Measurements from ENCODE around the gene KLHL3. TPM values are rescaled to one million over a fixed set of nuclear protein-coding genes. Genes with fewer than 3 reads are reported as not detected.

The KLHL3 gene
- total RNA-seq, 1 experiment from 2014 or later, result 15.7 TPM

DNA sequence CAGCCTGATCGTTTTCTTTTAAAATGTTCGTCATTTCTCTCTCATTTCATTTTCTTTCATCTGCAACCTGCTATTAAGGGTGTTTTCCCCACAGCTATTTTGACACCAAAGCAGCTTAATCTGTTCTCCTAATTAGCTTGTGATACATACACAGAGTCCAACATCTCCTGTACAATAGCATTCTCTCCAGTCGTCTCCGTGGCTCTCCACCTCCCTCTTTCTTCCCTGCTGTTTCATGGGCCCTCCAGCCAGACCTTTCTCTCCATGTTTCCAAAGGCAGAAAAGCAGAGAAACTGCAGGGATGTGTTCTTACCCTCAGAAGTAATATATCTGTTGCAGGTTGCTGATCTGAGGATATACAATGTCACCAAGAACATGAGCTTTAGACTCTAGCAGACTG, 148.0 kb downstream of the KLHL3 start:
- DNase-seq (ENCODE audit: low spot score) (no peak), ATAC-seq (no peak)
- CTCF ChIA-PET, result interaction anchor here (0.8 kb wide), 1 partner anchor 17 kb away, joined by 3 read pairs; no protein-coding TSS in a partner anchor
- no peak overlapping the region for H3K4me3 Mint-ChIP-seq
- TF ChIP-seq, protein P1, sequence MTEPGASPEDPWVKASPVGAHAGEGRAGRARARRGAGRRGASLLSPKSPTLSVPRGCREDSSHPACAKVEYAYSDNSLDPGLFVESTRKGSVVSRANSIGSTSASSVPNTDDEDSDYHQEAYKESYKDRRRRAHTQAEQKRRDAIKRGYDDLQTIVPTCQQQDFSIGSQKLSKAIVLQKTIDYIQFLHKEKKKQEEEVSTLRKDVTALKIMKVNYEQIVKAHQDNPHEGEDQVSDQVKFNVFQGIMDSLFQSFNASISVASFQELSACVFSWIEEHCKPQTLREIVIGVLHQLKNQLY (CRISPR knock-in tag; IDR thresholded peaks at IDR 0.05), result no peak
- TF ChIP-seq SP1 (CRISPR knock-in tag; conservative IDR thresholded peaks at IDR 0.05) (no peak), NR3C1 (CRISPR knock-in tag; conservative IDR thresholded peaks at IDR 0.05; ENCODE audit: low read depth) (no peak), NR2C2 (CRISPR knock-in tag; IDR thresholded peaks at IDR 0.05) (no peak), ELF4 (CRISPR knock-in tag; IDR thresholded peaks at IDR 0.05; ENCODE audit: low read depth) (no peak), HMGA2 (CRISPR knock-in tag; IDR thresholded peaks at IDR 0.05) (no peak), ZNF121 (CRISPR knock-in tag; IDR thresholded peaks at IDR 0.05) (no peak), RELA (CRISPR knock-in tag; IDR thresholded peaks at IDR 0.05; ENCODE audit: borderline replicate concordance) (no peak), ETV6 (CRISPR knock-in tag; IDR thresholded peaks at IDR 0.05) (no peak), NFATC4 (CRISPR knock-in tag; IDR thresholded peaks at IDR 0.05) (no peak), FOXP1 (CRISPR knock-in tag; IDR thresholded peaks at IDR 0.05; ENCODE audit: borderline replicate concordance) (no peak), MXD4 (CRISPR knock-in tag; IDR thresholded peaks at IDR 0.05; ENCODE audit: borderline replicate concordance) (no peak), OVOL2 (CRISPR knock-in tag; IDR thresholded peaks at IDR 0.05; ENCODE audit: borderline replicate concordance) (no peak)
- TF ChIP-seq, protein P2, sequence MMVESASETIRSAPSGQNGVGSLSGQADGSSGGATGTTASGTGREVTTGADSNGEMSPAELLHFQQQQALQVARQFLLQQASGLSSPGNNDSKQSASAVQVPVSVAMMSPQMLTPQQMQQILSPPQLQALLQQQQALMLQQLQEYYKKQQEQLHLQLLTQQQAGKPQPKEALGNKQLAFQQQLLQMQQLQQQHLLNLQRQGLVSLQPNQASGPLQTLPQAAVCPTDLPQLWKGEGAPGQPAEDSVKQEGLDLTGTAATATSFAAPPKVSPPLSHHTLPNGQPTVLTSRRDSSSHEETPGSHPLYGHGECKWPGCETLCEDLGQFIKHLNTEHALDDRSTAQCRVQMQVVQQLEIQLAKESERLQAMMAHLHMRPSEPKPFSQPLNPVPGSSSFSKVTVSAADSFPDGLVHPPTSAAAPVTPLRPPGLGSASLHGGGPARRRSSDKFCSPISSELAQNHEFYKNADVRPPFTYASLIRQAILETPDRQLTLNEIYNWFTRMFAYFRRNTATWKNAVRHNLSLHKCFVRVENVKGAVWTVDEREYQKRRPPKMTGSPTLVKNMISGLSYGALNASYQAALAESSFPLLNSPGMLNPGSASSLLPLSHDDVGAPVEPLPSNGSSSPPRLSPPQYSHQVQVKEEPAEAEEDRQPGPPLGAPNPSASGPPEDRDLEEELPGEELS (CRISPR knock-in tag; IDR thresholded peaks at IDR 0.05), result no peak
- TF ChIP-seq, protein P3, sequence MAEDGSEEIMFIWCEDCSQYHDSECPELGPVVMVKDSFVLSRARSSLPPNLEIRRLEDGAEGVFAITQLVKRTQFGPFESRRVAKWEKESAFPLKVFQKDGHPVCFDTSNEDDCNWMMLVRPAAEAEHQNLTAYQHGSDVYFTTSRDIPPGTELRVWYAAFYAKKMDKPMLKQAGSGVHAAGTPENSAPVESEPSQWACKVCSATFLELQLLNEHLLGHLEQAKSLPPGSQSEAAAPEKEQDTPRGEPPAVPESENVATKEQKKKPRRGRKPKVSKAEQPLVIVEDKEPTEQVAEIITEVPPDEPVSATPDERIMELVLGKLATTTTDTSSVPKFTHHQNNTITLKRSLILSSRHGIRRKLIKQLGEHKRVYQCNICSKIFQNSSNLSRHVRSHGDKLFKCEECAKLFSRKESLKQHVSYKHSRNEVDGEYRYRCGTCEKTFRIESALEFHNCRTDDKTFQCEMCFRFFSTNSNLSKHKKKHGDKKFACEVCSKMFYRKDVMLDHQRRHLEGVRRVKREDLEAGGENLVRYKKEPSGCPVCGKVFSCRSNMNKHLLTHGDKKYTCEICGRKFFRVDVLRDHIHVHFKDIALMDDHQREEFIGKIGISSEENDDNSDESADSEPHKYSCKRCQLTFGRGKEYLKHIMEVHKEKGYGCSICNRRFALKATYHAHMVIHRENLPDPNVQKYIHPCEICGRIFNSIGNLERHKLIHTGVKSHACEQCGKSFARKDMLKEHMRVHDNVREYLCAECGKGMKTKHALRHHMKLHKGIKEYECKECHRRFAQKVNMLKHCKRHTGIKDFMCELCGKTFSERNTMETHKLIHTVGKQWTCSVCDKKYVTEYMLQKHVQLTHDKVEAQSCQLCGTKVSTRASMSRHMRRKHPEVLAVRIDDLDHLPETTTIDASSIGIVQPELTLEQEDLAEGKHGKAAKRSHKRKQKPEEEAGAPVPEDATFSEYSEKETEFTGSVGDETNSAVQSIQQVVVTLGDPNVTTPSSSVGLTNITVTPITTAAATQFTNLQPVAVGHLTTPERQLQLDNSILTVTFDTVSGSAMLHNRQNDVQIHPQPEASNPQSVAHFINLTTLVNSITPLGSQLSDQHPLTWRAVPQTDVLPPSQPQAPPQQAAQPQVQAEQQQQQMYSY (CRISPR knock-in tag; IDR thresholded peaks at IDR 0.05), result no peak
- TF ChIP-seq, protein P4, sequence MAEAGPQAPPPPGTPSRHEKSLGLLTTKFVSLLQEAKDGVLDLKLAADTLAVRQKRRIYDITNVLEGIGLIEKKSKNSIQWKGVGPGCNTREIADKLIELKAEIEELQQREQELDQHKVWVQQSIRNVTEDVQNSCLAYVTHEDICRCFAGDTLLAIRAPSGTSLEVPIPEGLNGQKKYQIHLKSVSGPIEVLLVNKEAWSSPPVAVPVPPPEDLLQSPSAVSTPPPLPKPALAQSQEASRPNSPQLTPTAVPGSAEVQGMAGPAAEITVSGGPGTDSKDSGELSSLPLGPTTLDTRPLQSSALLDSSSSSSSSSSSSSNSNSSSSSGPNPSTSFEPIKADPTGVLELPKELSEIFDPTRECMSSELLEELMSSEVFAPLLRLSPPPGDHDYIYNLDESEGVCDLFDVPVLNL (CRISPR knock-in tag; IDR thresholded peaks at IDR 0.05; ENCODE audit: borderline replicate concordance, low read depth), result no peak
- TF ChIP-seq, protein P5, sequence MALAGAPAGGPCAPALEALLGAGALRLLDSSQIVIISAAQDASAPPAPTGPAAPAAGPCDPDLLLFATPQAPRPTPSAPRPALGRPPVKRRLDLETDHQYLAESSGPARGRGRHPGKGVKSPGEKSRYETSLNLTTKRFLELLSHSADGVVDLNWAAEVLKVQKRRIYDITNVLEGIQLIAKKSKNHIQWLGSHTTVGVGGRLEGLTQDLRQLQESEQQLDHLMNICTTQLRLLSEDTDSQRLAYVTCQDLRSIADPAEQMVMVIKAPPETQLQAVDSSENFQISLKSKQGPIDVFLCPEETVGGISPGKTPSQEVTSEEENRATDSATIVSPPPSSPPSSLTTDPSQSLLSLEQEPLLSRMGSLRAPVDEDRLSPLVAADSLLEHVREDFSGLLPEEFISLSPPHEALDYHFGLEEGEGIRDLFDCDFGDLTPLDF (CRISPR knock-in tag; IDR thresholded peaks at IDR 0.05), result no peak
- TF ChIP-seq, protein P6, sequence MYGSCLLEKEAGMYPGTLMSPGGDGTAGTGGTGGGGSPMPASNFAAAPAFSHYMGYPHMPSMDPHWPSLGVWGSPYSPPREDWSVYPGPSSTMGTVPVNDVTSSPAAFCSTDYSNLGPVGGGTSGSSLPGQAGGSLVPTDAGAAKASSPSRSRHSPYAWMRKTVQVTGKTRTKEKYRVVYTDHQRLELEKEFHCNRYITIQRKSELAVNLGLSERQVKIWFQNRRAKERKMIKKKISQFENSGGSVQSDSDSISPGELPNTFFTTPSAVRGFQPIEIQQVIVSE (CRISPR knock-in tag; IDR thresholded peaks at IDR 0.05; ENCODE audit: borderline replicate concordance), result no peak
- peaks cover 11% of the 10 kb centered on the region for H3K27me3 Mint-ChIP-seq (ENCODE audit: low read depth)
- peaks cover 52% of the 10 kb centered on the region for H3K9me3 Mint-ChIP-seq
- H3K27ac Mint-ChIP-seq, result no peak overlapping the region
- H3K4me1 Mint-ChIP-seq, result no peaks in the 10 kb centered on the region
- peaks cover 13% of the 10 kb centered on the region for H3K36me3 Mint-ChIP-seq
- POLR2A ChIA-PET, result no interaction called here
